HG02870 (cell line): ENCODE results near the gene EXOSC5.

Experiments used
- ATAC-seq: cut with Tn5 transposase; IDR thresholded peaks from one replicate; pipeline ENCODE4 v1.9.1; 2021; ENCODE audit warnings: mild to moderate bottlenecking, moderate library complexity; ENCODE audit not compliant: unreplicated experiment

EXOSC5 gene

GRCh38 chr19:41426952-41427646 lies 29.9 kb upstream of the EXOSC5 start, which contains the start of gene B3GNT8:
Gene B3GNT8, minus strand, starts transcription at chr19:41427374. Its CDS starts 596 bp downstream, at chr19:41426778.
- no peak for ATAC-seq

GRCh38 chr19:41426116-41426841 lies 29.1 kb upstream of the EXOSC5 start:
- ATAC-seq, result no peak

- ATAC-seq, result no peak
These were observed 28.3 kb upstream of the EXOSC5 start for GRCh38 chr19:41425174-41426115.

GRCh38 chr19:41424335-41425173 lies 27.4 kb upstream of the EXOSC5 start:
- no peak for ATAC-seq

- ATAC-seq, result no peak
These were observed 25.8 kb upstream of the EXOSC5 start for GRCh38 chr19:41422955-41423354.

GRCh38 chr19:41422456-41422855 lies 25.3 kb upstream of the EXOSC5 start:
- ATAC-seq, result no peak

GRCh38 chr19:41421973-41422372 lies 24.8 kb upstream of the EXOSC5 start:
- no peak for ATAC-seq

GRCh38 chr19:41421314-41421713 lies 24.2 kb upstream of the EXOSC5 start:
- ATAC-seq, result no peak

- no peak for ATAC-seq
These were observed 23.1 kb upstream of the EXOSC5 start for GRCh38 chr19:41420101-41420880.

GRCh38 chr19:41416194-41416674 lies 19.1 kb upstream of the EXOSC5 start:
- no peak for ATAC-seq

GRCh38 chr19:41415154-41415571 lies 18.0 kb upstream of the EXOSC5 start:
- no peak for ATAC-seq

GRCh38 chr19:41414461-41414860 lies 17.3 kb upstream of the EXOSC5 start:
- ATAC-seq, result no peak

GRCh38 chr19:41413947-41414346 lies 16.8 kb upstream of the EXOSC5 start:
- no peak for ATAC-seq

- no peak for ATAC-seq
These were observed 15.8 kb upstream of the EXOSC5 start for GRCh38 chr19:41412953-41413352.

- no peak for ATAC-seq
These were observed 14.8 kb upstream of the EXOSC5 start for GRCh38 chr19:41411968-41412265.

- ATAC-seq, result no peak
These were observed 14.2 kb upstream of the EXOSC5 start for GRCh38 chr19:41411100-41411967.

- ATAC-seq, result no peak
These were observed 13.3 kb upstream of the EXOSC5 start for GRCh38 chr19:41410336-41411054.

- ATAC-seq, result no peak
These were observed 12.1 kb upstream of the EXOSC5 start for GRCh38 chr19:41409288-41409687.
